ENCODE results near the gene PTPDC1.
A peak's percentile ranks its signal among the peaks of the same experiment; 100 is the strongest.
"Not testable (repeated sequence)": the region's sequence is repeated elsewhere in the genome, so short reads cannot be mapped to it uniquely, and the experiment has no call there.

Gene PTPDC1

GRCh38 chr9:94094219-94095145 is 10.2 kb downstream of the PTPDC1 start:
- not testable (repeated sequence) for DNase-seq

GRCh38 chr9:94096819-94097577 is 12.7 kb downstream of the PTPDC1 start:
- no peak for DNase-seq

GRCh38 chr9:94097788-94098414 is 13.6 kb downstream of the PTPDC1 start:
- no peak for DNase-seq

GRCh38 chr9:94100152-94100879 is 16.1 kb downstream of the PTPDC1 start:
- no peak for DNase-seq

GRCh38 chr9:94101162-94101853 is 17.0 kb downstream of the PTPDC1 start:
- peak; percentile 67 for DNase-seq

GRCh38 chr9:94108584-94108983 is 24.3 kb downstream of the PTPDC1 start:
- no peak for DNase-seq

GRCh38 chr9:94110821-94111252 is 26.6 kb downstream of the PTPDC1 start:
- no peak for DNase-seq

- DNase-seq = no peak
Measured at GRCh38 chr9:94111446-94111845, 27.2 kb downstream of the PTPDC1 start.

GRCh38 chr9:94112716-94113465 is 28.6 kb downstream of the PTPDC1 start:
- DNase-seq = peak; percentile 74

- DNase-seq = not testable (repeated sequence)
Measured at GRCh38 chr9:94120088-94120487, 35.8 kb downstream of the PTPDC1 start.

GRCh38 chr9:94120854-94121376 is 36.7 kb downstream of the PTPDC1 start:
- DNase-seq = no peak

GRCh38 chr9:94126844-94127243 is 42.6 kb downstream of the PTPDC1 start:
- no peak for DNase-seq

- no peak for DNase-seq
Measured at GRCh38 chr9:94127806-94128205, 43.5 kb downstream of the PTPDC1 start.

GRCh38 chr9:94128580-94128979 is 44.3 kb downstream of the PTPDC1 start:
- no peak for DNase-seq

- DNase-seq = no peak
Measured at GRCh38 chr9:94134629-94135028, 50.4 kb downstream of the PTPDC1 start.

GRCh38 chr9:94135222-94135621 is 51.0 kb downstream of the PTPDC1 start:
- DNase-seq = no peak

GRCh38 chr9:94139672-94140417 is 55.6 kb downstream of the PTPDC1 start:
- peak; percentile 94 for DNase-seq

GRCh38 chr9:94140418-94140780 is 56.1 kb downstream of the PTPDC1 start:
- no peak for DNase-seq

GRCh38 chr9:94140791-94141790 is 56.8 kb downstream of the PTPDC1 start:
- DNase-seq = peak; percentile 38
